Tongue (tissue), 2 donors: ENCODE data around the gene FCN2. TPM values are rescaled to one million over a fixed set of nuclear protein-coding genes. Genes with fewer than 3 reads are reported as not detected.

Experiments used
- DNase-seq: peaks from one replicate; pipeline ENCODE4 v3.0.0-alpha.2; 2015
- total RNA-seq: library from RNA; depleted of rRNA; stranded (reverse); fragments of >200 nt; gene quantifications from one replicate; pipeline ENCODE4 v1.2.3, GENCODE V29; 2014

Gene FCN2
- total RNA-seq, 1 donor from 2014 or later: not detected

DNA sequence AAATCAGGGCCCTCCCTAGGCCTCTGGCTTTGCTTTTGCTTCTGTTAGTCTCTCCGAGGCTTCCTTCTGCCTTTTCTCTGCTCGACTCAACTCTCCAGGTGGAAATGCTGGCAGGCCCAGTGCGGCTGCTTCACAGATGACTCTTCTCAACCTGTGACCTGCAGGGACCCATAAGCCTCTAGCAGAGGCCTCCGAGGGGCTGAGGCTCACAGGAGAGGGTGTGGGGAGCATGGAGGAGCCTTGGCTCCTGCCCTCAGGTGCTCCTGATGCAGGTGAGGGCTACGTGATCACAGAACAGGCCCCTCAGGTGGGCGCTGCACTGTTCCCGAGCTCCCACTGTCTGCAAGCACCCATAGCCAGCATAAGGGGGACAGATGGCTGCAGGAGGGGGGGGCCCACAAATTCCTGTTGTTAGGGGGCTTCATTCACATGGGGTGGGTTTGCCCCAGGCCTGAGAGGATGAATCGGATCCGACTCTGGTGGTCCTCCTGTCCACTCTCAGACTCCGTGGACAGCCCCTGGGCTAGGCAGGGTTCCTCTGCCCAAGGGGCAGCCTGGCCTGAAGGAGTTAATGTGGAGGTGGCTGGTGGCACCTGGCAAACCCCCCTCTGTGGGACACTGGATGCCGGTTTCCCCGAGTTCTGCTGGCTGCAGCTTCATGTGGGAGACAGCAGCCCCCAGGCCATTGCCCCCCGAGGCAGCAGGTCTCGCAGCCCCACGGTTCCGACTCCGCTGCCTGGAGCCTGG lies 10.9 kb upstream of the FCN2 start:
- no peak for DNase-seq

DNA sequence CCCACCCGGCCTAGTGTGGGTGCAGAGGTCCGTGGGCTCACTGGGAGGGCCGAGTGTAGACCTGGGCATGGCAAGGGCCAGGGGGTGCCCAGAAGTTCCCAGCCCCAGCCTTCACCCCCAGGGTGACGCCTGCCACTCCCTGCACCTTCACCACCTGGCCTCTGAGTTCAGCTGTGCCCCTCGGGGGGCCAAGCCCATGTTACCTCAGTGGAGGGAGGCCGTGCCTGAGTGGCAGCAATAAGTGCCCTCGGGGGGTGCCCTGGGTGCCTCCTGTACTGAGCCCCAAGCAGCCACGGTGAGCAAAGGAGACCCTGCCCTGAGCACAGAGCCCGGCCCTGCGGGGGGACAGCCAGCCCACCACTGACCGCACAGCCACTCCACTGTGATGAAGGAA lies 10.3 kb upstream of the FCN2 start:
- DNase-seq: no peak

DNA sequence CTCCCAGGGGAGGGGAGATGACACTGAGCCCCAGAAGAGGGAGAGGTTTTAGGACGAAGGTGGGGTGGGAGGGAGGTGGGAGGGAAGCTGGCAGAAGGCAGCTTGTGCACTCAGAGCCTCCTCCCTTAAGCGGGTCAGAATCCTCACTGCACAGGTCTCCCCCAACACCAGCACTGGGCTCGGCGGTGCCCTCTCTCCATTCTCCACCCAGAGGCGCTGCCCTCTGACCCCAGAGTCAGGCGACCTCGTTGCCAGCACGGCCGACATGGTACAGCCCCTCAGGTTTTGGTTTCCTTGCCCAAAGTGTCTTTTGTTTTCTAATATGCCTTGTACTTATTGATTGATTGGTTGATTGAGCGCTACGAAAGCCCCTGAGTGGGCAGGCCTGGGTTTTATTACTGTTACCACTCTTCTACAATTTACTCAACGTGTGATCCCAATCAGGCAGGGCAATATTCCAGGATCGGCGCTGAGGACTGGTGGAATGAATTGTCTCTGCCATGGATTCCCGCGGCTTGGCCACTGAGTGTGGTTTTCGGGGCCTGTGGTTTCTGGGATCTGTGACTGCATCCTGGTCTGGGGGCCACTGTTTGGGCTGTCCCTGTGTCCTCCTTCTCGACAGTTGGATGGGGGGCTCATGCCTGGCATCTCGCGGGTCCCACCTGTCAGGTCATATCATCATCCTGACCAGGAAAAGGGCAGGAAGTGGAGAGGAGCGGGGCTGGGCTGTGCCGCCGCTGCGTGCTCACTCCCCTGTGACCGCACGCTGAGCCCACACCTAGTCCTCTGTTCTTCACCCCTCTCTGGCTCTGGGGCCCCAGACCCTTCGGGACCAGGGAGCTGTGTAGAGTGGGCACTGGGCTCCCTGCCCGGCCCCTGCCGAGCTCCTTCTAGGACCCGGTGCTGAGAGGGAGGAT lies 9.6 kb upstream of the FCN2 start:
- DNase-seq: no peak

DNA sequence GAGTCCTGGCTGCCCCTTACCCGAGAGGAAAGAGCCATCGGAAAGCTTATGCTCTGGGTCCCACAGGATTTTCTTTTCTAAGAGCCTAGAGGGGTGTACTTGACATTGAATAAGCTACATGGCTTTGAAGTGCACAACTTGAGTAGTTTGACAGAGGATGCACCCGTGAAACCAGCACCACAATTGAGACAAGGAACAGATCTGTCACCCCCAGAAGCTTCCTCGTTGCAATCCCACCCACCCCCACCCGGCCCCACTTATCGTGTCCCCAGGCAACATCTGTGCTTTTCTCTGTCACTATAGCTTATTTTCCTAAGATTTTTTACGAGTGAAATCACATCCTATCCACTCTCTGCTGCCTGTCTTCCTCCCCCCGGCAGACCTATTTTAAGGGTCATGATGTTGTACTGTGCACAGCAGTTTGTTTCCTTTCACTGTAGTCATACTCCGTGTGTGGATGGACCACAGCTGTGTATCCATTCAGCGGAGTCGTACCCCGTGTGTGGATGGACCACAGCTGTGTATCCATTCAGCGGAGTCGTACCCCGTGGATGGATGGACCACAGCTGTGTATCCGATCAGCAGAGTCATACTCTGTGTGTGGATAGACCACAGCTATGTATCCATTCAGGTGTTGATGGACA lies 8.8 kb upstream of the FCN2 start:
- DNase-seq: no peak

DNA sequence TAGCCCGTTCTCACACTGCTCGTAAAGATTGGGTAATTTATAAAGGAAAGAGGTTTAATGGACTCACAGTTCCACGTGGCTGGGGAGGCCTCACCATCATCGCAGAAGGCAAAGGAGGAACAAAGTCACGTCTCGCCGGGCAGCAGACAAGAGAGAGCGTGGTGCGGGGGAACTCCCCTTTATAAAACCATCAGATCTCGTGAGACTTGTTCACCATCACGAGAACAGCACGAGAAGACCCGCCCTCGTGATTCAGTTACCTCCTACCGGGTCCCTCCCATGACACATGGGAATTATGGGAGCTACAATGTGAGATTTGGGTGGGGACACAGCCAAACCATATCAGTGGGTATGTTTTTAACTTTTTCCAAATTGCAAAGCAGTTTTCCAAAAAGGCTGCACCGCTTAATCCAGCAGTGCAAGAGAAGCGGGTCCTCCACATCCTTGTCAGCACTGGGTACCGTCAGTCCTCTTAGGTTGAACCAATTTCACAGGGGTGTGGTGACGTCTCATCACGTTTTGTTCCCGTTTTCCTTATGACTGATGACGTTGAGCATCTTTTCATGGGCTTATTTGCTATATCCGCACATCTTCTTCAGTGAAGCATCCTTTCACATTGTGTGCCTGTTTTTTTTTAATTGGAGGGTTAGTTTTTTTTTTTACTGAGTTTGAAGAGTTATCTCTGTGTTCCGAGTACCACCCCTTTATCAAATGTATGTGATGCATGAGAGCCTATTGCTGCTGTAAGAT lies 8.0 kb upstream of the FCN2 start:
- DNase-seq: no peak

DNA sequence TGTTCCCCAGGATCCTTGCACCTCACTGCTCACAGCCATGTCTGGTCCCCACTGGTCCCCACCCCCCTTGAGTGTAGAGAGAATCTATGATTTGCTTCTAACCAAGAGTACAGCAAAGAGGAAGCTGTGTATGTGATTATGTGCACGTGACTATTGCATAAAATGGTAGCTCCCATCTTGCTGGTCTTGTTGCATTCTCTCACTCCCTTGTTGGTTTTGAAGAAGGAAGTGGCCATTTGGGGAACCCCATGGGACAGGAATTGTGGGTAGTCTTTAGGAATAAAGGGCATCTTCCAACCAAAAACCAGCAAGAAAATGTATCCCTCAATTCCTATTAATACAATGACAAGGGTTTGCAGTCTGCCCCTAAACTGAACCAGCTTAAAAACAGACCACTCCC lies 5.2 kb upstream of the FCN2 start:
- DNase-seq: no peak

DNA sequence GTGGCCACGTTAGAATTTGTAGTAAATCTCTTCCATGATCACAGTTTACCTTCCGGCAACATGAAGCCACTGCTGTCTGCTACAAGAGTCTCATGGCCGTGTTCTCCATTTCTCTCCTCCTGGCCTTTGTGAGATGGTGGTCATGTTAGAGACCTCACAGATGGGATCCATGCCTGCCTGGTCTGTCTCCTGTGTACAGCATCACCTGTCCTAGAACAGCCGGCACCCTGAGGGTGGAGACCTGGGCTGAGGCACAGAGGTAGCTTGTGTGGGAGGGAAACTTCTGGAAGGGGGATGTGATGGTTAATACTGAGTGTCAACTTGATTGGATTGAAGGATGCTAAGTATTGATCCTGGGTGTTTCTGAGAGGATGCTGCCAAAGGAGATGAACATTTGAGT lies 3.1 kb upstream of the FCN2 start:
- DNase-seq: no peak

DNA sequence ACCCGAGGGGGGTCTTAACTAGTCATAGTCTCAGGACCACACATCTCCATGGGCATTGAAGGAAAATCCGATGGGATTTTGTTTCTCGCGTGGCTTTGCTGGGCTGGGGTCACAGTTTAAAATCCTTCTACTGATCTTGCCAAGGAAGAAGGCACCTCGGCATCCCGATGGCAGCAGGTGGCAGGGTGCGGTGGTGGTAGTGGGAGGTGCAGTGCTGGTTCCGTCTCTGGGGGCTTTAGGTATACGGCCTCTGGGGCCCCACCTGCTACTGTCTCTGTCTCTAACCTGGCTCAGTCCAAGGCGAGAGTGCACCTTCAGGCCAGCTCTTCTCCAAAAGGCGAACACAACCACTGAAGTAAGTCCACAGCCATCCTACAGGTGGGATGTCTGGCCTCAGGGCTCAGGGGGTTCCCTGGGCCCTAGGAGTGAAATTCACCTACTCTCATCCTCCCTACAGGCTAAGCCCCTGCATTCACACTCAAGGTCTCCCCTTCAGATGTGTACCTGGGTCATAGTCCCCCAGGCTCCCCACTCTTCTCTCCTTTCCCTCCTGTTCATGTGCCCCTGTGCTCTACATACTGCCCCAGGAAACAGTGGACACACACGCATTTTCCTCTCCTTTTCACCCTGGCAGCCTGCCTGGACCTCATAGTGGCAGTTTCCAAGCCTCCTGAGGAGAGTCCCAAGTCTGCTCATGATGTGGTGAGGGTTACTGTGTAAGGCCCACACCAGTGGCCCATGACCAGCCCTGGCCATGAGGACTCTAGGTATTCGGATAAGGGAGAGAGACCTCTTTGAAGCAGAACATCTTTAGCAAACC lies 736 bp upstream of the FCN2 start:
- DNase-seq: no peak

DNA sequence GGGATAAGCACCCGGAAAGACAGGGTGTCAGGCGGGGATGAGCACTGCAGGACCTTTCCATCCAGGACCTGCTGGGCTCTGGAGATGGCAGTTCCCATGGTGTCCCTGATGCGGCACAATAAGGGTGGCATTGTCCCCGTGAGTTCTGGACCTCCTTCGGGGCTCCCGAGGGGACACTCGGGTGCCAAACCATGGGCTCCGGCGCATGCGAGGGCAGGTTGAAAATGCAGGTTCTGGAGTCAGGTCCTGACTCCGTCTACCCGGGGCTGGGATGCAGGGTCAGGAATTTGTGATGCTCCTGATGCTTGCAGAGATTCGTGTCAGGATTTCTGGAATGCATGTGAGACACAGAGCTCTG lies 682 bp downstream of the FCN2 start:
- no peak for DNase-seq

DNA sequence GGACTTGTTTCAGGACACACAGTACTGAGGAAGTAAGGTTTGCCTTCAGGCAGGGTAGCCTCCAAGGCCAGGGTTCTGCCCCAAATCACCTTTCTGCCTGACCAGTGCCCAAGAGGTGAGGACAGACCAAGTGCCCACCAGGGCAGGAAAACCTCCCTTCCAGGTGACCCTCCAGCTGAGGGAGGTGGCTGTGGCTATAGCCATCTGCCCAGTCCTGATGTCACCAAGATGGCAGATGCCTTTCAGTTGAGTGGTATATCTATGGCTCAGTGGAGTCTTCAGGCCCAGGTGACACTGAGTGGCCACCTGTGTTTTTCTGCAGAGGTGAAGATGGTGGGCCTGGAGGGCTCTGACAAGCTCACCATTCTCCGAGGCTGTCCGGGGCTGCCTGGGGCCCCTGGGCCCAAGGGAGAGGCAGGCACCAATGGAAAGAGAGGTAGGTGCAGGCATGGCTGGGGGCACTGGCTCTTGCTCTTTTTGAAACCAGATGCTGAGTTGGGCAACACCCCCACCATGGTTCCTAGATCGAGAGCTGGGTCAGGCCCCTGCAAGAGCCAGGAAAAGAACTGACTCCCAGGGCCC lies 1.7 kb downstream of the FCN2 start:
- DNase-seq: no peak

DNA sequence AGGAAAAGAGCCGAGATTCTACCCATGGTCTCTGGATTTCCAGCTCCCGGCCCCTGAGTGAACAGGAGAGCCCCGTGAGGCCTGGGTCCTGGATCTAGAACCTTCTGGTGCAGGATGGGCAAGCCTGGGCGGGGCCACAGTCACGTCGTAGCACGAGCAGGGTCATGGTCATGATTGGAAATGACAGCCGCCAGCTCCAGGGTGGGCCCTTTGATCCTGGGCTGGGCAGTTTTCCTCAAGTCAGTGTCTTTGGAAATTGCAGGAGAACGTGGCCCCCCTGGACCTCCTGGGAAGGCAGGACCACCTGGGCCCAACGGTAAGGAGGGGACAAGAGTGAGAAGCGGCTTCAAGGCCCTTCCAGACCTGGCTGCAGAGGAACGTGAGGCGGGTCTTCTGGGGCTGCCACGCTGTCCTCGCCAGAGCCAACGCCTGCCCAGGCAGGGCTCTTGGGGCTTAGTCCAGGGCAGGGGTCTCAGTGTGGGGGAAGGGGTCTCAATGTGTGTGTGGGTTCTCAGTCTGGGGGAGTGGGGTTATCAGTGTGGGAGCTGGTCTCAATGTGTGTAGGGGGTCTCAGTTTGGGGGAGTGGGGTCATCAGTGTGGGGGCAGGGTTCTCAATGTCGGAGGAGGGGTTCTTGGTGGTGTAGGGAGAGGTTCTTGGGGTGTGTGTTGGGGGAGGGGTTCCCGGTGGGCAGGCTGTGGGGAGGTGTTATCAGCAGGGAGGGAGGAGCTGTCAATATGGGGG lies 2.6 kb downstream of the FCN2 start:
- DNase-seq: no peak

DNA sequence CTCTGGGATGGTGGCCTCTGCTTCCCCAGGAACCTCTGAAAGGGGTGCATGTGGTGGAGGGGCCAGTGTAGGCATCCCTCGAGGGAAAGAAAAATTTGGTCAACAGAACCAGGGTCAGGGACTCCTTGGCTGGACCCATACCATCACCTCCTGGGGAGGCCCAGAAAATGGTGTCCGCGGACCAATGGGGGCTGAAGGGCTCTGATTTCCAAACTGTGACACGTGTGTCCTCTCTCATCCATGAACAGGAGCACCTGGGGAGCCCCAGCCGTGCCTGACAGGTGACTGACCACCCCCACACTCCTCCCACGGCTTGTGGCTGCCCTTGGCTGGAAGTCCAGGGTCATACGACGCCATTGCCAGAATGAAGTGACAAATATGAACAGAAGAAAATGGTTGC lies 3.9 kb downstream of the FCN2 start:
- DNase-seq: no peak

DNA sequence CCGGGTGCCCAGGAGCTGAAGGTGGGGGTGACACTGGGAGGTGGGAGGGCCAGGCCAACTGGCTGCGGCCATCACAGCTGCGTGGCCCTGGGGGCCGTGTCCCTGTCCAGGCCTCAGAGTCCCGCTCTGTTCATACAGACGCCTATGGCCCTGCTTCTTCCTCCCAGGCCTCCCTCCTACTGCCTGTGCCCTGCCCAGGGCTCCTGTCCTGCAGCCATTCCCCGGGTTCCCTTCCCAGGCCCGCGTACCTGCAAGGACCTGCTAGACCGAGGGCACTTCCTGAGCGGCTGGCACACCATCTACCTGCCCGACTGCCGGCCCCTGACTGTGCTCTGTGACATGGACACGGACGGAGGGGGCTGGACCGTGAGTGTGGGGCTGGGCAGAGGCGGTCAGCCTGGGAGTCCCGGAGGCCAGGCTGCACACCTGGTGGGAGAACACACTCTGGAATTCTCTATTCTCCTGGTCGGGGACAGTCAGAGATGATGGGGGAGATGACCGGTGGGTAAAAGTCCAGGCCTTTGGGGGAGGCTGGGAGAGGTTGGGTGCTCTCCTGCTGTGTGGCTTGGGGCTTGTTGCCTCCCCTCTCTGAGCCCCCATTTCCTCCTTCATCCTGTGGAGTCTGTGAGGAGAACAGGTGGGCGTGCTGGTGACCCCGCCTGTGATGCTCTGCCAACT lies 4.5 kb downstream of the FCN2 start:
- DNase-seq: no peak

DNA sequence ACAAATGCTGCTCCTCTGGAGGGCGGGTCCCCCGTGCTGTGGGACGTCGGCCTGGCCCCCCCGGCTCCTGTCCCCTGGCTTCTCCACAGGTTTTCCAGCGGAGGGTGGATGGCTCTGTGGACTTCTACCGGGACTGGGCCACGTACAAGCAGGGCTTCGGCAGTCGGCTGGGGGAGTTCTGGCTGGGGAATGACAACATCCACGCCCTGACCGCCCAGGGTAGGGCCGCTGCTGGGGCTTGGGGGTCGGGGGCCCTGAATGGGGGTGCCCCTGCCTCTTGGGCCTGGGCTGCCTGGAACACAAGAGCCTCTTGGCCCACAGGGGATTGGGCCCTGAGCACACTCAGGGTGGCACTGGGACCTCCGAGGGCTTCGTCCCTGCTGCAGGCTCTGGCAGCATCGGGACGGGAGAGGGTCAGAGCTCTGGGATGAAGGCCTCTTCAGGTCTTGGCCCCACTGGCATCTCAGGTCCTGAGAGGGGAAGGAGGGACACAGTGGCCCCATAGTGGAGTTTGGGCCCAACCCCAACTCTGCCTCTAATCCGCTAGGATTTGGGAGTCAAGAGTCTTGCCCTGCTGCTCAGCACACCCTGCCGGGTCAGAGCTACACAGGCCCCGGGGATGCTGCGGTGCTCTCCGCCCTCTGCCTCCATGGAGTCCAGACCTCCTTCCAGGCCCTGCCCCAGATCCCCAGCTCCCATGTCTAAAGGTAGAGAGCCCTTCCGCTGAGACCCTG lies 5.2 kb downstream of the FCN2 start:
- DNase-seq: no peak

DNA sequence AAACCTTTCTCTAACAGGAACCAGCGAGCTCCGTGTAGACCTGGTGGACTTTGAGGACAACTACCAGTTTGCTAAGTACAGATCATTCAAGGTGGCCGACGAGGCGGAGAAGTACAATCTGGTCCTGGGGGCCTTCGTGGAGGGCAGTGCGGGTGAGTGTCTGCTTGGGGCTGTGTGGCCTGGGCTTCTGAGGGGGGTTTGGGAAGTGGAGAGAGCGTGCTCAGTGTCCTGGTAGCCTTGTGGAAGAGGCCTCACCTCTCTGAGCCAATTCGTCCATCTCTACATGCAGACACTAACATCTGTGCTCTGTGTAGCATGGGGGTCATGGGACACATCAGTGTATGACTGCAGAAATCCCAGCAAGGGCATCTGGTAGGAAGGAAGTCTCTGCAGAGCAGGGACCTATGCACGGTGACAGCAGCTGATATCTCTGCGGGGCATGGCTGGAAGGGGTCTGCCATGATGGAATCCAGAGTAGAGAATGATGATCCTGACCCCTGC lies 5.9 kb downstream of the FCN2 start:
- no peak for DNase-seq

DNA sequence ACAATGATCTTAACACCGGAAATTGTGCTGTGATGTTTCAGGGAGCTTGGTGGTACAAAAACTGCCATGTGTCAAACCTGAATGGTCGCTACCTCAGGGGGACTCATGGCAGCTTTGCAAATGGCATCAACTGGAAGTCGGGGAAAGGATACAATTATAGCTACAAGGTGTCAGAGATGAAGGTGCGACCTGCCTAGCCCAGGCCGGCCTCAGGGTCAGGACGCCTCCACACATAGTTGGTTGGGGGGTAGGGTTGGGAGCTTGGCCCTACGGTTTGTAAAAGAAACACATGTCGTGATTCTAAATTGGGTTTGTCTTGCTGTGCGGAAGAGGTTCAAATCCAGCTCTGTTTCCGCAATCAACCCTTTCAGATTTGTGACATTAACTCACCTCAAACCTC lies 6.6 kb downstream of the FCN2 start:
- DNase-seq: no peak

DNA sequence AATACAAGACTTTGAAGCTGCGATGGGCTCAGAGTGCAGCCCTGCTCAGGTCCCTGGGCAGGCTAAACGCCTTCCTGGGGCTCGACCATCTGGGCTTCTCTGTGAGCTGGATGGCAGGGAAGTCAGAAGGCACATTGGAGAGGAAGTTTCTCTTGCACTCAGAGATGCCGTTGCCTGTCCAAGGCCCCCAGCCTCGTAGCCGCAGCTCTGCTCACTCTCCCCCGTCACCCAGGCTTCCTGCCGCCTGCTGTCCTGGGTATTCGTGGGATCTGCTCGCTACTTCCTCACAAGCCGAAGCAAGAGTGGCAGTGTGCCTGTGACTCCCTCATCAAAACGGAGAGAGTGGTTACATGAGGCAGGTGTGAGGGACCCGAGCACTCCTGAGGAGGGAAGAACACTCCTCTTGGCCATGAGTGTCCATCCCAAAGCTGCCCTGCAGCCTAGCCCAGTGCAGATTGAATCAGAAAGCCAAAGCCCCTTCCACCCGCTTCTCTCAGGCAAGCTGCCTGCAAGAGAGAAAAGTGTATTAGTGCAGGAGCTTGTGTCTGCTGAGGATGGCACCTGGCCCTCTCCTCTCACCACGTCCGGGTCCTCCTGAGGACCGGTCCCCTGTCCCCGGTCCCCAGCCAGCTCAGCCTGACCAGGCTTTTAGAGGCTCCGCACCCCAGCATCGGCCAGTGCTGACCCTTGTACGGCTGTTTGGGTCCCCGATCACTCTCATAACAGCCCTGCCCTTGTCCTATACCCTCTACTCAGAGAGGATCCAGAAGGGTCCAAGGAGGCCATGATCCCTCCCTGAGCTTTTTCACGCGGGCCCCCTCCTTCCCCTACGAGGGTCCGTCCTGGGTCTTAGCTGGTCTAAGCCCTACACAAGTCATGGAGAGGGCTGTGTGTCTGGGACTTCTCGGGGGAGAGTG lies 7.3 kb downstream of the FCN2 start:
- no peak for DNase-seq
